K562 (cell line): Measurements from ENCODE around the gene YJU2. TPM values are rescaled to one million over a fixed set of nuclear protein-coding genes. Genes with fewer than 3 reads are reported as not detected.

Experiments used
- ATF3 ChIP-seq, 2 experiments: fragments of 450-650 bp in 1 of 2; sonication (generic) in 1 of 2; formaldehyde crosslinking in 1 of 2; IDR thresholded peaks in 1 of 2; conservative IDR thresholded peaks in 1 of 2; 2 replicates each; pipeline versions ENCODE4 v1.6.1 to v1.8.1; 2016 to 2023; ENCODE audit warnings: mild to moderate bottlenecking in 2 of 2, moderate library complexity in 2 of 2, inconsistent platforms in 1 of 2, missing genetic modification reagents in 1 of 2
- CBFA2T3 ChIP-seq: fragments of 450-650 bp; IDR thresholded peaks from 2 replicates; pipeline ENCODE4 v1.6.1; 2017
- ETV1 ChIP-seq: fragments of 450-650 bp; conservative IDR thresholded peaks from 2 replicates; pipeline ENCODE4 v1.6.1; 2016; ENCODE audit warnings: missing genetic modification characterization, control low read depth, low read depth, missing compliant biosample characterization
- FOSL1 ChIP-seq: fragments of 200-800 bp; sonication (Bioruptor generic); conservative IDR thresholded peaks from 2 replicates; pipeline ENCODE4 v1.6.1; 2016; ENCODE audit warnings: missing genetic modification characterization, missing compliant biosample characterization
- MTA2 ChIP-seq: fragments of 450-650 bp; IDR thresholded peaks from 2 replicates; pipeline ENCODE4 v1.6.1; 2016; ENCODE audit warnings: low read depth
- RAD21 ChIP-seq, 2 experiments: fragments of 250-450 bp in 1 of 2; fragments of 450-650 bp in 1 of 2; sonication (Bioruptor Pico) in 1 of 2; formaldehyde crosslinking in 1 of 2; IDR thresholded peaks in 1 of 2; conservative IDR thresholded peaks in 1 of 2; 2 replicates each; pipeline versions ENCODE4 v1.4.0 to v1.8.0; 2020 to 2022; ENCODE audit warnings: mild to moderate bottlenecking in 2 of 2, moderate library complexity in 1 of 2
- STAT5B ChIP-seq: fragments of 250-450 bp; sonication (Bioruptor Pico); IDR thresholded peaks from 2 replicates; pipeline ENCODE4 v1.8.0; 2021; ENCODE audit warnings: mild to moderate bottlenecking, inconsistent platforms
- ZHX1 ChIP-seq: fragments of 150-350 bp; conservative IDR thresholded peaks from 2 replicates; pipeline ENCODE4 v1.6.1; 2014; ENCODE audit warnings: low read length
- ZNF24 ChIP-seq: fragments of 450-650 bp; IDR thresholded peaks from 2 replicates; pipeline ENCODE4 v1.6.1; 2016
- ZNF584 ChIP-seq: fragments of 200-800 bp; sonication (Bioruptor generic); IDR thresholded peaks from 2 replicates; pipeline ENCODE4 v1.6.1; 2016; ENCODE audit warnings: low read depth, mild to moderate bottlenecking, missing genetic modification characterization, missing compliant biosample characterization
- polyA plus RNA-seq, 8 experiments: library from polyadenylated mRNA; depleted of rRNA in 4 of 8; stranded (reverse) in 5 of 8; unstranded in 3 of 8; fragments of >200 nt; fragmentation: Nextera tagmentation in 2 of 8; fragmentation: Illumina TruSeq in 1 of 8; extraction: Ambion mirVana in 2 of 8; extraction: Trizol in 1 of 8; gene quantifications; 2 replicates each; pipeline versions ENCODE4 v1.2.1 to v1.2.3, GENCODE V29; 2011 to 2014; ENCODE audit warnings: inconsistent platforms in 1 of 8, missing spikeins in 1 of 8
- total RNA-seq, 7 experiments: library from RNA; depleted of rRNA in 6 of 7; stranded (reverse); fragments of >200 nt in 6 of 7; fragmentation: Illumina TruSeq in 2 of 7; extraction: Trizol in 2 of 7; gene quantifications; 2 replicates each; pipeline versions ENCODE4 v1.2.1 to v1.2.3, GENCODE V29; 2011 to 2021; ENCODE audit warnings: low replicate concordance in 1 of 7
- TF ChIP-seq, protein P1 (sequence below): sonication (generic); formaldehyde crosslinking; IDR thresholded peaks from 2 replicates; pipeline ENCODE4 v1.8.0; 2022; ENCODE audit warnings: missing genetic modification reagents, mild to moderate bottlenecking, moderate library complexity, borderline replicate concordance

YJU2 gene
- total and polyA plus RNA-seq, 9 of the 15 experiments (the other 6 are each of a cell fraction or from before 2014, with no cell fraction given) = 0.41 to 34.9 (median 19.3) TPM

DNA sequence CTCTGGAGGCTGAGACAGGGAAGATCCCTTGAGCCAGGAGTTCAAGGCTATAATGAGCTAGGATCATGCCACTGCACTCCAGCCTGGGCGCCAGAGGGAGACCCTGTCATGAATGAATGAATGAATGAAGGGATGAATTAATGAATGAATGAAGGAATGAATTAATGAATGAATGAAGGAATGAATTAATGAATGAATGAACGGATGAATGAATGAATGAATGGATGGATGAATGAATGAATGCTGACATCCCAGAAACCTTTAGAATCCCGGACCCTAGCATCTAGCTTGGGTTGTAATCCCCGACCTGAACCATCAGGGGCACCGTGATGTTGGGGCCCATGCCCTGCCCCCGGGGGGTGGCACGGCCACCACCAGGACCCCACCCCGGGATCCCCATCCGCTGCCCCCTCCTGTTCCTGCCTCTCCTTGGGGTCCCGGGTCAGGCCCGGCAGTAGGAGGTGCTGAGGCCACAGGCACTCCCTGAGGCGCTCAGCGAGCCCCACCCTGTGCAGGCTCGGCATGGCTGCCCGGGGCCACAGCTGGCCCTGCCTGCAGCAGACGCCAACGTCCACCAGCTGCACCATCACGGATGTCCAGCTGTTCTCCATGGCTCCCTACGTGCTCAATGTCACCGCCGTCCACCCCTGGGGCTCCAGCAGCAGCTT lies 14.1 kb upstream of the YJU2 start (continued):
- no peak for TF ChIP-seq STAT5B (CRISPR knock-in tag)
- TF ChIP-seq FOSL1 = no peak
- TF ChIP-seq ZNF24 = peak; percentile 100
- TF ChIP-seq, protein P1, sequence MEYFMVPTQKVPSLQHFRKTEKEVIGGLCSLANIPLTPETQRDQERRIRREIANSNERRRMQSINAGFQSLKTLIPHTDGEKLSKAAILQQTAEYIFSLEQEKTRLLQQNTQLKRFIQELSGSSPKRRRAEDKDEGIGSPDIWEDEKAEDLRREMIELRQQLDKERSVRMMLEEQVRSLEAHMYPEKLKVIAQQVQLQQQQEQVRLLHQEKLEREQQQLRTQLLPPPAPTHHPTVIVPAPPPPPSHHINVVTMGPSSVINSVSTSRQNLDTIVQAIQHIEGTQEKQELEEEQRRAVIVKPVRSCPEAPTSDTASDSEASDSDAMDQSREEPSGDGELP (CRISPR knock-in tag) = peak; percentile 82
- TF ChIP-seq ZHX1 = no peak
- no peak for TF ChIP-seq CBFA2T3
- TF ChIP-seq MTA2 = no peak
- TF ChIP-seq RAD21 (CRISPR knock-in tag; conservative IDR thresholded peaks at IDR 0.05 in 1 of 2, IDR thresholded peaks at IDR 0.05 in 1 of 2) = no peak
- TF ChIP-seq ATF3 (IDR thresholded peaks at IDR 0.05) = no peak
- no peak for TF ChIP-seq ATF3 (CRISPR knock-in tag; conservative IDR thresholded peaks at IDR 0.05)
- TF ChIP-seq ZNF584 (CRISPR knock-in tag) = no peak
- no peak for TF ChIP-seq ETV1 (tag)
